GM15510 (cell line): Measurements from ENCODE around the gene TOMM20.

ENCODE experiments used
- POLR2A ChIP-seq: IDR thresholded peaks from 3 replicates; pipeline ENCODE4 v1.6.1; 2011; ENCODE audit warnings: borderline replicate concordance; ENCODE audit not compliant: insufficient read length; ENCODE audit errors: extremely low read depth

TOMM20 gene

GRCh38 chr1:235060607-235061470, 67.8 kb downstream of the TOMM20 start:
- TF ChIP-seq POLR2A, result no peak
